Measurements from ENCODE around the gene SLC23A2.
"Not testable (repeated sequence)": the region's sequence is repeated elsewhere in the genome, so short reads cannot be mapped to it uniquely, and the experiment has no call there.

The SLC23A2 gene

DNA sequence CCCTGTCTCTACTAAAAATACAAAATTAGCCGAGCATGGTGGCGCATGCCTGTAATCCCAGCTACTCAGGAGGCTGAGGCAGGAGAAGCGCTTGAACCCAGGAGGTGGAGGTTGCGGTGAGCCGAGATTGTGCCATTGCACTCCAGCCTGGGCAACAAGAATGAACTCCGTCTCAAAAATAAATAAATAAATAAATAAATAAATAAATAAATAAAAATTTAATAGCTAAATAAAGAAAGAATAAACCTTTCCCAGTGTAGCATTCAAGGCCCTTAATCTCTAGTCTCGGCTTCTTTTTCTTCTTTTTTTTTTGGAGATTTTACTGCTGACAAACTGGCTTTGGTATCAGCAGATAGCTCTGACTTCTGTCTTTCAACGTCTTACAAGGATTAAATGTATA is 3.5 kb upstream of the SLC23A2 start:
- not testable (repeated sequence) for DNase-seq

DNA sequence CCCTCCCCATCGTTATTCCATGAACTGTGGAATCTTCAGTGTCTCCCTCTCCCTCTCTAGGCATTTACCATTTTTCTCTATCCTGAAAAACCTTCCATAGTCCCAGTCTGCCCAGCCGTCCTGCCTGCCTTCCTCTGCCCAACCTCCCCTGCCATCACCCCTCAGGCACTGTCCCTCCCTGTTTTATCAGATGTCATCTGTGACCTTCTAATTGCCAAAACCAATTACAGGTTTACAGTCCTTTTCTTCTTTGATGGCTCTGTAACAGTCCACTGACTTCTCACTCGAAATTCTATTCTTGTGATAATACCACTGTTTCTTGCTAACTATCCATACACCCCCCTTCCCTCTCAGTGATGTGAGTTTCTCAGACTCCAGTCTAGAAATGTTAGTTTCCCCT is 2.3 kb upstream of the SLC23A2 start:
- DNase-seq, result no peak

DNA sequence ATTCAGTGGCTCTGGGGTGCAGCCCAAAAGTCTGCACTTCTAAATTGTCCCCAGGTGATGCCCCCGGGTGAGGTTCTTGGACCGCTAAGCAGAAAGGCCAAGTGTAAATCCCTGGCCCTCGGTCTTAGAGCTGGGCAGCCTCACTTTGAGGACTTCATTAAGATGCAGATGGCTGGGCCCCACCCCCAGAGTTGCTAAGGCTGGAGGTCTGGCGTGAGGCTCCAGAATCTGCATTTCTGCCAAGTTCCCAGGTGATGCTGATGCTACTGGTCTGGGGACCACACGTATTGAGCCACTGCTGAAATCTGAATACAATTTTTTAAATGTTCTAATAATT is 735 bp upstream of the SLC23A2 start:
- peak; percentile 19 for DNase-seq

DNA sequence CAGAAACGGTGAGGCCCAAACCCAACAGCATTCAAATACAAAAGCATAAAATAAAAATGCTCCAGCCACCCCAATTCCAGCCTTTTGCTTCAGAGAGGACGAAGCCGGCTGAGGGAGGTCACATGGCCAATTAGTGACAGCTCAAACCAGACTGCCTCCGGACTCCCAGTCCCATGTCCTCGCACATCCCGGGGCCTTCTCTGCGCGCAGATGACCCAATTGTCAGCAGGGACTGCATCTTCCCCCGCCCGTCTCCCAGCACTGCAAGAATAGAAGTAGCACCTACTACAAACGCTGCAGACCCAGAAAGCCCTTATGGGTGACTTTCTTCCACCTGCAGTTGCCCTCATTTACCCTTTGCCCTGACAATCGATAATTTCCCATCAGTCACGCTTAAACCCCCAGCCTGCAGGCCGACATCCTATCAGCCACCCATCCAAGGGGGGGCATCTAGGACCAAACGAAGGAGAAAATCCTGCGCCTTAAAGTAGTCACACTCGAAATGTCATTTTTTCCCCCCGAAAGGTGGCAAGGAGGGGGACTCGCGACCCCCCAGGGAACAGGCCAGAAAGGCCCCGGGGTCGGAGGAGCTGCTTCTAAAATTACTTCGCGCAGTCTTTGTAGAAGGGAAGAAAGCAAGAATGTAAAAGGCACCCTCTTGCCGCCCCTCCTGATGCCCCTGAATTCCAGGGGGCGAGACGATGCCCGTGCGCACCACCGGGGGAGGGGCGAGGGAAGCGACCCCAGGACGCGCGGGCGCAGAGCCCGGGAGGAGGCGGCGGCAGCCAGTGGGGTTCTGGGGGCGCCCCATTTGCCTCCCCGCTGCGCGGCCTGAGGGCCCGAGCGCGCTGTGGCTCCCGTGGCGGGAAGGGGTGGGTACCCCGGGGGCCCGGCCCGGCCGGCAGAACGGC is 792 bp downstream of the SLC23A2 start:
- peak; percentile 55 for DNase-seq

DNA sequence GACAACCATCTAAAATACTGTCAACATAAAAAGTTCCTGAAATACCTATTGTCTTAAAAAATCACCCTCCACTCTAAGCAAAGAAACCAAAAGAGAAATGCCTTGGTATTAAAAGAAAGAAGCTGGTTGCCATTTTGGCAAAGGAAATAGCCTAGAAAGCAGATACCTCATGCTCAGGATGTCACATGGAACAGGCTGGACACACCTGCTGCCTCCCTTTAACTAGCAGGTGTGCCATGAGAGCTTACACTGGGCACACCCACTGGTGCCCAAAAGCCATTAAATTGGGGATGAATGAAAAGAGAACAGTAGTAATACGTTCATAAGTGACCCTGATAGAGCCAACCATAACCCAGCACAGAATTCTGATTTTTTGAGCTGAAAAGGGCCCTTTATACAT is 1.5 kb downstream of the SLC23A2 start:
- no peak for DNase-seq

DNA sequence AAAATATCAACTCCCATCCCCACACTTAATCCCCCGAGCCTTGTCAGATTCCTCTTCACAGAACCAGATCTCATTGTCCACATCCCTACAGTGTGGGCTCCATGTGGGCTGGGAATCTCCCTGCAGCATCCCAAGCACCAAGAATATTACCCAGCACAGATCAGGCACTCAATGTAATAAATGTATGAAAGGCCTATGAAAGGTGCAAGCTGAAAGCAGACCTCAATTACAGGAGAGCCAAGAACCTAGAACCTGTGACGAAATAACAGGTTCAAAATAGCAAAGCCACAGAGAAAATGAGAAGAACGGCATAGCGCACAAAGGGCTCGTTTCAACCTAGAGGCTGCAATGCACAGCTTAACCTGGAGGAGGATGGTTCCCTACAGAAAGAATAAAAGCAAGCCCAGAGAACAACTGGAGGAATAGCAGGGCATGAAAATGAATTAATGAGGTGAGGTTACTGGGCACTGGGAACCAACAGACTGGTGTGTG is 3.1 kb downstream of the SLC23A2 start:
- DNase-seq, result no peak

DNA sequence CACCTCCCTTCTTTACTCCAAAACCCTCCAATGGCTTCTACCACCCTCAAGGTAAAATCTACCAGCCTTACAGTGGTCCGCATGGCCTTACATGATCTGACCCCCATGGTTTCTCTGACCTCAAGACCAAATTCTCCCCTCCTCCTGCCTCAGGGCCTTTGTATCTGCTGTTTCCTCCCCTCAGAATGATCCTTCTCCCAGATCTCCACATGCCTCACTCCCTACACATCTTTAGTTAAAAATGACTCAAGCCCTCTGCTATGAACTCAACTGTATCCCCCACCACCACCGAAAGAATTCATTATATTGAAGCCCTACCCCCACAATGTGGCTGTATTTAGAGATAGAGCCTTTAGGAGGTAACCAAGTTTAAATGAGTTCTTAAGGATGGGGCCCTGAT is 4.1 kb downstream of the SLC23A2 start:
- DNase-seq, result no peak

DNA sequence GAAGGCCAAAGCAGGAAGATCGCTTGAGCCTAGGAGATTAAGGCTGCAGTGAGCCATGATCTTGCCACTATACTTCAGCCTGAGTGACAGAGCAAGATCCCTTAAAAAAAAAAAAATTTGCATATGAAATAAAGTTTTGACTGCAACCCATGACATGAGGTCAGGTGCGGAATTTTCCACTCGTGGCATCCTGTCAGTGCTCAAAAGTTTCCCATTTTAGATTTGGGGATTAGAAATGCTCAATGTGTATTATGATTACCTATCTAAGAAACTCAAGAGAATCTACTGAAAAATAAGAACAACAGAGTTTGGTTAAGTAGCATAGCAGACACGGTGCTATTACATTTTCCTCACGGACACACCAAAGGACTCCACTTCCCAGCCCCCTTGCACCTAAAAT is 11.7 kb downstream of the SLC23A2 start:
- no peak for DNase-seq

DNA sequence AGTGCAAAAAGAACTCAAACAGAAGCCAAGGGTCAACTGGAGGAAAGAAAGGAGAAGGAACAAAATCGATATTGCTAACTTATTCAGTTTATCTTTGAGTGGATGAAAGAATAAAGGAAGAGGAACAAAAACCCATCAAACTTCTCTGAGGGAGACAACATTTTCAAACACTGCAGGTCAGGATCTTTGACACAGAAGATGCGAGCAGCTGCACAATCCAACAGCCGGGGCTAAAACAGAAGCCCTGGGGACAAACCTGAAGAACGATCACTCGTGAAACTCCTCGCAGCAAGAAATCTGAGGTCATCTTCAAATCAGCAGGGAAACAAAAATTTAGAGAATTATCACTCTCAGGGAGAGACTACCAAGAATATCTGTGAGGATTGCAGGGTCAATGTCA is 14.2 kb downstream of the SLC23A2 start:
- no peak for DNase-seq

DNA sequence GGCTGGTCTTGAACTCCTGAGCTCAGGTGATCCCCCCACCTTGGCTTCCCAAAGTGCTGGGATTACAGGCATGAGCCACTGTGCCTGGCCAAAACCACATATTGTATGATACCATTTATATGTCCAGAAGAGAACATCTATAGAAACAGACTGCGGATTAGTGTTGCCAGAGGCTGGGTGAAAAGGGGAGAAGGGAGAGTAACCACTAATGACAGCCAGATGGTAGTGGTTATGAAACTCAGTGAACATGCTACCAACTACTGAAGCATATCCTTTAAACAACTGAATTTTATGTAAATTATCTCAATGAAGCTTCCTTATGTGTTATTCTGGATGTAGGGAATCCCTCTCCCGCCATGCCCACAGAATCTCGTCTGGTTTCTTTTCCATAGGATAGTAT is 15.7 kb downstream of the SLC23A2 start:
- no peak for DNase-seq

DNA sequence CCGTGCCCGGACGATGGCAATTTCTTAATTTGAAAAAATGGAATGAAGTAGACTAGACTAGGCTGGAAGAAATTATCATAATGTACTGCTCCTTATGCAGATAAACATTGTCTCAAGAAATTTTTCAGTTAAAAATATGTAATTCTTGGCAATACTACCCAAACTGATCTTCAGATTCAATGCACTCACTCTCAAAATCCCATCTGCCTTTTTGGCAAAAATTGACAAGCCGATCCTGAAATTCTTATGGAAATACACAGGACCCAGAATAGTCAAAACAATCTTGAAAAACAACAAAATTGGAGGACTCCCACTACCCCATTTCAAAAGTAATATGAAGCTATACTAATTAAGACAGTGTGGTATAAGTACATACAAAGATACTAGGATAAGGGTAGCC is 19.0 kb downstream of the SLC23A2 start:
- DNase-seq, result no peak

DNA sequence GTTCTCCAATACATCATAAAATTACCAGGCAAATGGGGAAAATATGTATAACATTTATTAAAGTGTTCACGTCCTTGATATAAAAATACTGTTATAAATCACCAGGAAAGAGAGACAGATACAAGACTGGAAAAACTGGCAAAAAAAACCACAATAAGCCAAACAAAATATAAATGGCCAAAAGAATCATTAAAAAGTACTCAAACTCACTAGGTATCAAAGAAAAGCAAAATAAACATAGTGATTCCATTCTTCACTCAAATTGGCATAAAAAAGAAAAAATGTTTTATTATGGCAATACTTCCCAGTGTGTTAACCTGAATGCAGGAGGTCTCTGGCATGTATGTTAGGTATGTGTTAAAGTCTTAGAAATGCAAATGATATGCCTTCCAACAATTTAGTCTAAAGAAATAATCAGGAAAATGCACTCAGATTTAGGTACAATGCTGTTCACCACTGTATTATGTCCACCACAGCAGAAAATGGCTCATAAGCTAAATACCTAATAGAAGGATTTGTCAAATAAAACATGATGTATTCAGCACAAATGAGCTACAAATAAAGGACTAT is 21.4 kb downstream of the SLC23A2 start:
- DNase-seq, result no peak

DNA sequence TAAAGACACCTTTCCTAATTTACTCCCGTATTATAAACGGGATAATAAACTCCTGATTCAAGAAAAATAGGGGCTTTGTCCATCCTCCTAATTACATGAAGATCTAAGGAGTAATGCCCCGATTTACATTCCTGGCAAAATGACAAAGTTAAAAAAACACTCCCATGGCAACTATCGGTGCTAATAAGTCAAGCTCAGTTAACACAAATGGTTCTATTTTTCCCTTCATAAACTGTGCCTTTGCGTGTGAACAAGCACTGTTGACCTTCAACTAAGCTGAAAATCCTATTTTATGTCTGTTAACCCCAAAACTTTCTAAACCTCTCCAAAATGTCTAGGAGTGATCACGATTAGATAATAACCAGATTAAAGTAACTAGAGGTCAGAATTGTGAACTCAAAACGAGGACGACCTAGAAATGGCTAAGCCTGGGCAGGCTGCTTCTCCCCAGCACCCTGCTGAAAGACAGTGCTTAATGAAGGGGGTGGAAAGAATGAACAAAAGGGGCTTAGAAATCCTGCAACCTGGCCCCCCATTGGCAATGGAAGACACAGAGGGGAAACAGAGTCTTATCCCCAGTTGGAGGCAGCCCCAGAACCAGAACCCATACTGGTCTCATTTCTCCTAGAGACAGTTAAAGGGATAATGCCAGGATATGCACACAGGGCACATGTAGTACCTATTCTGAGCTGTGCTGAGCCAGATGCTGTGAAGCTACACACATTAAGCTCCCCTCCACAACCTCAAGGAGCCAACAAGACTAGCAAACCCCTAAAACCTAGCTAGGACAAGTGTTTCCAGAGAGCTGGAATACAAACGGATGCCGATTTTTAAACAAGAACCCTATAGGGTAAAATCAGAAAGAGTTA is 23.0 kb downstream of the SLC23A2 start:
- no peak for DNase-seq

DNA sequence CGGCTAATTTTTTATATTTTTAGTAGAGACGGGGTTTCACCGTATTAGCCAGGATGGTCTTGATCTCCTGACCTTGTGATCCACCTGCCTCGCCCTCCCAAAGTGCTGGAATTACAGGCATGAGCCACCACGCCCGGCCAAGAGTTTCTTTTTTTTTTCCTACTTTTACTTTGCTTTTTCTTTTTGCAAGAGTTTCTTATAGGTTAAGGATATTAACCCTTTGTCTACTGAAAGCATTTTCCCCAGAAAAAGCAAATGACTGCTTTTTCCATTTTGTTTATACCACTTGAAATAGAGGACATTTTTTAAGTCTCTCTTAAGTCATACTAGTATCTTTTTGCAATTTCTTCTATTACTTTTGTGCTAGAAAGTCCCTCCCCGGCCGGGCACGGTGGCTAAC is 25.3 kb downstream of the SLC23A2 start:
- not testable (repeated sequence) for DNase-seq

DNA sequence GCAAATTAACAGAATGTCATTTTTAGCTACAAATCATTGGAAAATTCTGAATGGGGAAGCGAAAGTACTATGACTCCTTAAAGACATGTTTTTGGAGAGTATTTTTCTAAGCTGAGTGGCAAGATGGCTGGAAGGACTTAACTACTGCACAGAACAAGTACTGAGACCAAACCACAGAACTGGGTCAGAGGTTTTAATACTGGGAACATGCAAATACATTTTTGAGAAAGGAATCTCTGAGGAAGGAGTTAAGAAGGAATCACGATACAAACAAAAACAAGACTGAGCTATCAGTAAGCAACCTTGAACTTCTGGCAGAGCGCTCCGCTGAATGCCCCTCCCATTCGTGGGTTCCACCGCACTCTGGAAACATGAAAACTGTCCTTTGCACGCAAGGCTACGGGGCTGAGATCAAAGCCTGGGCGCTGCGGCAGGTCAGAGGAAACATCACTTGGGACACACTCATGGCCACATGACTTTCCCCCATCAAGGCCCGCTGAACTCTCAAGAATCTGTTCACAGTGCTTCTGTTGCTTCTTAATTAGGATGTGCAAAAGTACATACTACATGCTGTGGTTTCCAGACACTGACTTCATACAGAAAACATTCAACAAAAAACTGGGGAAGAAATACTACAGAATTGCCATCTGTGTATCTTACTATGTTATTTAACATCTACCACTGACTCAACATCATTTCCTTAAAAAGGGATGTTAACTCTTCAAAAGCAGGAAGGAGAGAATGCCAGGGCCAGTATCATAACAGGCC is 27.8 kb downstream of the SLC23A2 start:
- peak; percentile 27 for DNase-seq

DNA sequence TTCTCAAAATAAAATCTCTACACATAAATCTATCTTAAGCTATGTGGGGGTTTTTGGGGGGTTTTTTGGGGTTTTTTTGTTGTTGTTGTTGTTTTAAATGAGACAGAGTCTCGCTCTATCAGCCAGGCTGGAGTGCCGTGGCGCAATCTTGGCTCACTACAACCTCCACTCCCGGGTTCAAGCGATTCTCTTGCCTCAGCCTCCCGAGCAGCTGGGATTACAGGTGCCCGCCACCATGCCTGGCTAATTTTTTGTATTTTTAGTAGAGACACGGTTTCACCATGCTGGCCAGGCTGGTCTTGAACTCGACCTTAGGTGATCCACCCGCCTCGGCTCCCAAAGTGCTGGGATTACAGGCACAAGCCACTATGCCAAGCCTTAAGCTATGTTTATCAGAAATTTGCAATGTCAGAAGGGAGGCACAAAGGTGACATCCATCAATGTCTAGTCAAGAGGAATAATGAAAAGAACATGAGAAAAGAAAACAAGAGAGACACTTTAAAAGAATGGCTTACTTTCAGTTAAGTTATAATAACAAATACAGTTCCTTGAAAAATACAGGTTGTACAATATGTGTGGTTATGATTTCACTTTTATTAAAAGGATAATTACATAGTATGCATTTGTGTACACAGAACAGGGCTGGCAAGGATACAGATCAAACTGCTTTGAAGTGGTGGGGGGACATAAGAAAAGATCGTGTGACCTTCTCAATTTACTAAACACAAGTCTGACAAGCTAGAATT is 28.6 kb downstream of the SLC23A2 start:
- DNase-seq, result no peak

DNA sequence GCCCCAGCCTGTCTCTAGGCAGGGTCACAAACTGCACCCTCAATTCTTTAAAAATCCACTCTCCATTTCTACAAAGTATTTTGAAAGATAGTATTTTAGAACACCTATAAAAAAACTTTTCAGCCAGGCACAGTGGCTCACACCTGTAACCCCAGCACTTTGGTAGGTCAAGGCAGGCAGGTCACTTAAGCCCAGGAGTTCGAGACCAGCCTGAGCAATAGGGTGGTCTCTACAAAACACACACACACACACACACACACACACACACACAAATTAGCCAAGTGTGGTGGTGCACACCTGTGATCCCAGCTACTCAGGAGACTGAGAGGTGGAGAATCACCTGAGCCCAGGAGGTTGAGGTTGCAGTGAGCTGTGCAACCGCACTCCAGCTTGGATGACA is 30.2 kb downstream of the SLC23A2 start:
- DNase-seq, result no peak

DNA sequence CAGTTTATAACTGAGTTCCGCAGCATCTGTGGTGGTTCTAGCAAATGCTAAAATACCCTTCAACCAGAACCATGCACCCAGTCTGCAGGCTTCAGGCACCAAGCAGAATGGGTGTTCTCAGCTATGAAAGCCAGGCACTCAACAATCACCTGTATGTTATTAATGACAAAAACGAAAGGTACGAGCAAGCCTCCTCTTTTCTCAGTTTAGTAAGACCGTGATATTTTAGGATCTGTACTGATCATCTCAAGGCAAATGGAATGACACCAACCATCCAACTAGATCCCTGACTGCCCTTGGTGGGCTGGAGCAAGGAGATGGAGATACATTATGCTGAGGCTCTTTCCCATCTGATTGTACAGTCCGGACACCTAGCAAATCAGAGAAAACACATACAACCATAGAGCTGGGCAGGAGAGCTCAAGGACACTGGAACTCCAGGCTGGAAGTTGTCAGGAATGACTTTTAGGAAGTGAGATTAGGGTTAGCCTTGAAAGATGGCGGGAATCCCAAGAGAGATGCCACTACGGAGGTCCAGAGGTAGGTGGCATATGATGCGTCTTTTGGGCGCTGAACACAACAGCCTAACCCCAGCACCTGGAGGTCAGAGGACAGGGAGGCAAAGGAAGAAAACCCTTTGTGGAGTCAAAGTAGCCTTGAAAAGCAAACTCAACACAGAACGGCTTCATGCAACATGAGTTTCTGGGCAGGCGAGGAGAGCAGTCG is 33.4 kb downstream of the SLC23A2 start:
- no peak for DNase-seq

DNA sequence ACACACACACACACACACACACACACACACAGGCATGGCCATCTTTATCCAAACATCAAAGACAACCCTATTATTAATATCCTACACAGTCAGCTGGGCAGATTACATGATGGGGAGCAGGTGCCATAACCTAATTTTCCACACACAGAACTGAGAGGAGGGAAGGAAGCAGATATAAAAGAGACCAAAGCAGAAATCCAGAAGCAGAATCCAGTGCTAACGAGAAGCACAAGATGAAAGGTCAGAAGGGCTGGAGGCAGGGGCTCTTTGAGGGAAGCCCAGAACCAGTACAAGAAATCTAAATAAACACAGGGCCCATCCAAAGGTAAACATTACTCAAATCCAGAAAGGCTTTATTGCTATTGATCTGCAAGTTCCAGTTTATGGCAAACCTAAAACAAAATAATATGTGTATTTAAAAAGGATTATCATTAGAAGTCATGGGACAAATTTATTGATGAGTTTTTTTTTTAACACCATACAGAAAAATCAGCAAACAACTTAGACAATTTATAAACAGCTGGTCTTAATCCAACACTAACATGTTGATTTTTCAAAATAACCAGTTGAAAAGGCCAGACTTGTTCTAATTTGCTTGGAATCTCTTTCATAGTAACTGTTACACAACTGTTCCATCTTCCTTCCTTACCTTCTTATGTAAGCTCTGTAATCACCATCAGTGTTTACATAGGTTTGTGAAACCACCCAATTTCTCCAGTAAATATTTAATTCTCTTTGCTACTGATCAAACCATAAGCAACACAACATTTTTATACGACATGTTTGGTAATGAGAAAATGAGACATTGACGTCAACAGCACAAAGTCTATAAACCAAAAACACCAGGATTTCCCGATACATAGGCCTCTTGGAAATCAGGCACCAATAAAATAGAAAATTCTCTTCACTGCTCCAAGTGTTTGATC is 34.2 kb downstream of the SLC23A2 start:
- DNase-seq, result no peak

DNA sequence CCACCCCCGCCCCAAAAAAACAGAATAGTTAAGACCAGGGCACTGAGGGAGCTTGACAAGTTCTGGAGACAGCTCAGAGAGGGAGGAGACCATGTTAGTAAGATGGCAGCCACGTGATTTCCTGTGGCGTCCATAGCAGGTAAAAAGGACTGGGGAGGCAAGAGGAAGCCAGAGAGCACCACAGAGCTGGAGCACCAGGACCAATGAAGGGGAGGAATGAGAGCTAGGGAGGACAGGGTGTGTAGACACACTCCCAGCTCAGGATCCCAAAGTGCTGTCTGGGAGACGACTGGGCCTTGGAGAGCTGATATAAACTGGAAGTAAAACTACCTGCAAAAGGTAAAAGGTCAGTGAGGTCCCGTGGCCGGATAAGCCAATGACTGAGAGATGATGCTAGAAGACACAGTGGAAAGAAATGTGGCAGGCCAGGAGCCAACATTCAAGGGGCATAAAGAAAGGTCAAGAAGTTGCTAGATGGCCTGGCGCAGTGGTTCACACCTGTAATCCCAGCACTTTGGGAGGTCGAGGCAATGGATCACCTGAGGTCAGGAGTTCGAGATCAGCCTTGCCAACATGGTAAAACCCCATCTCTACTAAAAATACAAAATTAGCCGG is 39.0 kb downstream of the SLC23A2 start:
- DNase-seq, result peak; percentile 27

Measured in activated T-cell treated with anti-CD3 and anti-CD28 coated beads, Interleukin-2, amount 50 U/mL, for 1 hour (primary cell).